ENCODE data around the gene TFEB. TPM values are rescaled to one million over a fixed set of nuclear protein-coding genes. Genes with fewer than 3 reads are reported as not detected.
"Not testable (repeated sequence)": the region's sequence is repeated elsewhere in the genome, so short reads cannot be mapped to it uniquely, and the experiment has no call there.

TFEB gene
- total RNA-seq, 2 donors from 2014 or later, result 24.3 to 29.7 TPM

DNA sequence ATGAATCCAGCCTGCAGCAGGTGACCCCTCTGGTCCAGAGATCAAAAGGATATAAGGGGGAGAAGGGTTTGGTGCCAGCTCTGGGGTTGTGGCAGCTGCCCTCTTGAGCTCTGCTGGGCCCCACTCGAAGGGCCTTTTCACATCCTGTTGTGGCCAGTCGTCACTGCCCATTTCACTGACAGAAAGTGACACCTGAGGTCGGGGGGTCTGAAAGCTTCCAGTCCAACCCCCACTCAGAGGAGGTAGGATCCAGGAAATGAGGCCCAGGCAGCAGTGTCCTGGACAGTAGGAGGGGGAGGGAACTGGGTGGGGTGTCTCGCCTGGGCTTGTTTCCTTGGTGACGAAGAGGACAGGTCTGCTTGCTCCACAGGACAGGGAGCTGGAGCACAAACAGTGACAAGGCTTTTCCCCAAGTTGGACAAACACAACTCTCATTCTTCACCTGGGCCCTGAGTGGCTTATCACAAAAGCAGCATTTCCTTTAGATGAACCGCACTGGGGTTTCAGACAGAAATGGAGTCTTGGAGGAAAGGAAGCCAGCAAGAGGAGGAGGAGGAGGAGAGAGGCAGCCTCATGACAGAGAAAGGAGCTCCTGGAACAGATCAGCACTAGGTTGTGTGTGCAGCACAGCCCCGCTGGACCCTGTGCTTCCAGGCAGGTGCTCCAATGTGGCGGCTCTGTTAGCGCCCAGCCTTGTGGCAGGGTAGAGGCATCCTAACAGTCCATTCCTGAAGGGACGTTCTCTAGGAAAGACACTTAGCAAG, 33.3 kb upstream of the TFEB start:
- DNase-seq (peak; percentile 40 to 63), ATAC-seq (peak; percentile 85)
- intact Hi-C loops (cut with DNase I, micrococcal nuclease), result no loop called here

DNA sequence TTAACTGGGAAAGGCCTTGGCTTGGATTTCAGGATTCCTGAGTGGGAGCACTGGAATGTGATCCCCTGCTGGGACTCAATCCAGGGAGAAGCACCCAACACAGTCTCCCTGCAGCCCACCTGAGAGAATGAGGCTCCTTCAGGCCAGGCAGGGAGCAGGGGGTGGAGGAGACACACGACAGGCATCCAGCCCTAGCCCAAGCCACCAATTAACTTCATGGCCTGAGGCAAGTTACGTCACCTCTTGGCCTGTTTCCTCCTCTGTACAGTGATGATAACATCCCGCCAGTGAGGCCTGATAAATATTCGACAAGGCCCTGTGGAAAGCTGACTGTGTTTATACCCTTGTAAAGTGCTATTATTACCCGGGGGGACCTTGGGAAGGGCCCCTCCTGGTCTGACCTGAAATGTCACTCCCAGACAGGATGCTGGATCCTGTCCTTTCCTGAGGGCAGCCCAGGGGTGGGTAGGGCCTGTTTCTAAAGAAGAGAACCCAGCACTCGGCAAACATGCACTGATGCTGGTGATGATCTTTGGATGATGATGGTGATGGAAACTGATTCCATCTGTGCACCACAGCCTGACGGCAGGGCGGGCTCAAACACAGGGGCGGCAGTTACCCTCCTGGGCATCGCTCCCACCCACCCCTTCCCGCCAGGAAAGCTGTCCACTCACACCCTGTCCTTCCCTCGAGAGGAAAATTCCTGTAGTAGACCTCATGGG, 31.9 kb upstream of the TFEB start:
- DNase-seq (peak; percentile 43 to 51), ATAC-seq (peak; percentile 78)
- intact Hi-C loops (cut with DNase I, micrococcal nuclease), result no loop called here

GRCh38 chr6:41766043-41766664, 30.7 kb upstream of the TFEB start:
- ATAC-seq; DNase-seq; intact Hi-C loops (cut with DNase I, micrococcal nuclease): not testable (repeated sequence)

DNA sequence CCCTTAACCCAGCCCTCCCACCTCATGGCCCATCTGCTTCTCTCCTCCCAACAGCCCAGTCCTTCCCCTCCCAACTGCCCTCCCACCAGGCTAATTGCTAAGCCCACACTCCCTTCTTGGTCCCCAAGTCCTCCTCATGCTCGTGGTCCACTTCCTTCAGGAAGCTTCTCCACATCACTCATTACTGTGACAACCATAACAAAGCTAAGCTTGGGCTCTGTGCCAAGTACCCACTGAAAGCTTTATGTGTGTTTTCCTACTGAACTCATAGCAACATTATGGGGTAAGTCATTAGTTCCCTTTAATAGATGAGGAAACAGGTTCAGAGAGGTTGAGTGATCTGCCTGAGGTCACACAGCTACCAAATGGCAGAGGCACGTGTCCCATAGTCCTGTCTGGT, 28.1 kb upstream of the TFEB start:
- DNase-seq, result no peak
- ATAC-seq, result no peak
- intact Hi-C loops (cut with DNase I, micrococcal nuclease), result no loop called here

DNA sequence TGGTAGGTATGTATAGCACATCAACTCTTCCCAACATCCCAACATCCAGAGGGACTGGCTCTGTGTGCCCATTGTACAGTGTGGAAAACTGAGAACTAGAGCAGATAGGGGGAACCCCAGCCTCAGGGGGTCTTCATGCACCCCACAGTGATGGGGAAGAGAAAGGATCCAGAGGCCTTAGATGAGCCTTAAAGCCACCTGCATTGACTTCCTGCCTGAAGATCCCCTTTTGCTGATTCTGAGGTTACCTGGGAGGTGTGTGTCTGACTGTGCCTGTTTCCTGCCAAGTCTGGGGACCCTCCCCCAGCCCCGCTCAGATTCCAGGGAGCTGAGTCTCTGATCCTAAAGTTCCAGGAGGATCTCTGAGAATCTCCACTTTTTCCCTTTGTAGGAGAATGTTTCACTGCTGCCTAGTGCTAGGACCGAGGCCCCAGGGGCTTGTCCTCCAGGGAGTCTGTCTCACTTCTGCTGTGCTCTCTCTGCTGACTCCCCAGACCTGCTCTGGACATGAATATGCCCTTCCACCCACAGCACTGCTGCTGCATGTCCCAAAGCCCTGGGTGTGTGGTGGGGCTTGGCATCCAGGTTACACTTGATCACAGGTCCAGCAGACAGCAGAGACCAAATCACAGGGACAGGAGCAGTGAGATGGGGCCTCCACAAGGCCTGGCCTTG, 24.6 kb upstream of the TFEB start:
- no peak for DNase-seq
- no peak for ATAC-seq
- intact Hi-C loops (cut with DNase I, micrococcal nuclease), result no loop called here

GRCh38 chr6:41759106-41759904, 23.9 kb upstream of the TFEB start:
- ATAC-seq, result no peak
- intact Hi-C loops (cut with DNase I, micrococcal nuclease), result no loop called here
- DNase-seq, result no peak

- ATAC-seq, result no peak
- intact Hi-C loops (cut with DNase I, micrococcal nuclease), result no loop called here
- no peak for DNase-seq
Measured at GRCh38 chr6:41758641-41759035, 23.2 kb upstream of the TFEB start.

GRCh38 chr6:41757931-41758640, 22.7 kb upstream of the TFEB start:
- no peak for ATAC-seq
- DNase-seq, result no peak
- intact Hi-C loops (cut with DNase I, micrococcal nuclease), result no loop called here

- no peak for DNase-seq
- ATAC-seq, result no peak
- intact Hi-C loops (cut with DNase I, micrococcal nuclease), result no loop called here
Measured at GRCh38 chr6:41757271-41757670, 21.9 kb upstream of the TFEB start.

DNA sequence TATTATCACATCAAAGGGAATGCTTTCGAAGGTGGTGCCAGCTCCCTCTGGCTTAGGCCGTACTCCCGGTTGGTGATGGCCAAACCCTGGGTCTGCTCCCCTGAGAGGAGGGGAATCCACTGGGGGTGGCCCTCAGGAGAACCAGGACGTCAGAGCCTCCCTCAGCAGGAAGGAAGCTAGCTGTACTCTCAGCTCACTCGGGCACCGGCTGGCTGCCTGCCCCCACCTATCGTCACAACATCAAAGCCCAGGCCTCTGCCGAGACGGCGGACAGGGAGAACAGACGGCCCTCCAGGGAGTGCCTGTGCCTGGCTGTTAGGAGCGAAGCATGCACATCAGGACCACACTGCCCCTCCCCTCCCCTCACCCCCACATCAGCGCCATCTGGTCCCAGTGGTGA, 20.9 kb upstream of the TFEB start:
- intact Hi-C loops (cut with DNase I, micrococcal nuclease), result no loop called here
- ATAC-seq (no peak), DNase-seq (no peak)

GRCh38 chr6:41755895-41756294, 20.5 kb upstream of the TFEB start:
- intact Hi-C loops (cut with DNase I, micrococcal nuclease), result no loop called here
- ATAC-seq (no peak), DNase-seq (no peak)

DNA sequence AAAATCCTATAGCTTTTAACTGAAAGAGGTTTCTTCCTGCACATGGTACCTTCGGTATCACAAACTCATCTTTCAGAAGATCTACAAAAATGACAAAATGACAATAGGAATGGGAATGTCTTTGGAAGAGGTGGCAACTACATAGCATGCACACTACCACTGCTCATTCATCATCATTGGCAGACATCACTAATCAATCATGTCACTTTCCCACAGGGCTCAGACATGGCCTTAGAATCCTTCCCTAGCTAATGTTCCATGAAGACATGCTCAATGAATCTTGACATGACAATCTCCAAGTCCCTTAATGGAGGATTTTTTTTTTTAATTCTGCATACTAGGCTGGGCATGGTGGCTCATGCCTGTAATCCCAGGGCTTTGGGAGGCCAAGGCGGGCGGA, 15.0 kb upstream of the TFEB start:
- no peak for DNase-seq
- intact Hi-C loops (cut with DNase I, micrococcal nuclease), result no loop called here
- no peak for ATAC-seq

- intact Hi-C loops (cut with DNase I, micrococcal nuclease), result no loop called here
- ATAC-seq (no peak), DNase-seq (no peak)
Measured at GRCh38 chr6:41748542-41748941, 13.1 kb upstream of the TFEB start.

GRCh38 chr6:41748102-41748477, 12.7 kb upstream of the TFEB start:
- ATAC-seq, result no peak
- intact Hi-C loops (cut with DNase I, micrococcal nuclease), result no loop called here
- no peak for DNase-seq

GRCh38 chr6:41747256-41748101, 12.1 kb upstream of the TFEB start, which contains the start of gene PGC:
Gene PGC (minus strand): TSS chr6:41747397. CDS start chr6:41747334, 63 bp downstream.
- DNase-seq (no peak), ATAC-seq (no peak)
- intact Hi-C loops (cut with DNase I, micrococcal nuclease), result no loop called here

DNA sequence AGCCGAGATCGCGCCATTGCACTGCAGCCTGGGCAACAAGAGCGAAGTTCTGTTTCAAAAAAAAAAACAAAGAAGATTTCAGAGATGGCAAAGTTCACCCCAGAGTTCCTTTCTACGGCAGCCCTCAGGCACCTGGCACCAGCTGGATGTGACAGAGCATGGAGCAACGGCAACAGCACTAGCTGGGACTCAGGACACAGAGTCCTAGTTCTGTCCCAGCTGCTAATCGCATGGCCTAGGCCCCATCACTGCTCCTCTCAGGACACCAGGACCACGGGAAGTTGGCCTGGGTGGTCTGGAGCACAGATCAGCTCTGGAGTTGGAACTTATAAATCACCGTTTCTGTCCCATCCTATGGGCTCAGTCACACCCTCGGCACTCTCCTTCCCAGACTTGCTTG, 10.7 kb upstream of the TFEB start:
- DNase-seq (no peak), ATAC-seq (no peak)
- intact Hi-C loops (cut with DNase I, micrococcal nuclease), result no loop called here

GRCh38 chr6:41744236-41744787, 8.9 kb upstream of the TFEB start:
- no peak for ATAC-seq
- no peak for DNase-seq
- intact Hi-C loops (cut with DNase I, micrococcal nuclease), result no loop called here

All from left colon (tissue), 2 donors.